SK-N-SH treated with all-trans-retinoic acid at 6 μM for 48 hours (cell line): Measurements from ENCODE around the gene FCGR3B.
"Not testable (repeated sequence)": the region's sequence is repeated elsewhere in the genome, so short reads cannot be mapped to it uniquely, and the experiment has no call there.

Experiments
- BACH2 ChIP-seq: fragments of 250-450 bp; sonication (Bioruptor Pico); IDR thresholded peaks from 2 replicates; pipeline ENCODE4 v1.9.0; 2021; ENCODE audit warnings: mild to moderate bottlenecking, borderline replicate concordance
- CREB5 ChIP-seq: fragments of 250-450 bp; sonication (Bioruptor Pico); IDR thresholded peaks from 2 replicates; pipeline ENCODE4 v1.5.1; 2020; ENCODE audit warnings: low read depth, mild to moderate bottlenecking, moderate library complexity
- GLIS3 ChIP-seq: fragments of 250-450 bp; sonication (Bioruptor Pico); IDR thresholded peaks from 2 replicates; pipeline ENCODE4 v1.5.0; 2020; ENCODE audit warnings: mild to moderate bottlenecking, moderate library complexity
- TF ChIP-seq, protein P1 (sequence below): fragments of 250-450 bp; sonication (Bioruptor Pico); IDR thresholded peaks from 2 replicates; pipeline ENCODE4 v1.8.0; 2020; ENCODE audit warnings: mild to moderate bottlenecking, moderate library complexity, borderline replicate concordance

DNA sequence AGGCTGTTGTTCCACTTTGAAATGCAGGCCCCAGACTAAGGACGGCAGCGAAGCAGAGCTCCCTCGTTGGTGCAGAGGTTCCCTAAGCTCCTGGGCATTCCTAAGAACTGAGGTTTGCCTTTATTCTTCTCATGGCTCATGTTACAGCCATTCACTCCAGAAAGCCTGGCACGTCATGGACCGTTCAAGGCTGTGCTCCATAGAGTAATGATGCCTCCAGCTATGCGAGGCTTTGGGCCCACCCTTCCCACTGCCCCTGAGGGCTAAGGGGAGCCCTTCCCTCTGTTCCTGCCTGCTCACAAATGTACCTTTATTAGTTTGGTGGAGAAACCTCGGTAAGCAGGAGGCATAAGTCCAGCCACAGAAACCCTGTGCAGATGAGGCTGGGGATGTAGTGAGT, 42.5 kb upstream of the FCGR3B start:
- TF ChIP-seq, protein P1, sequence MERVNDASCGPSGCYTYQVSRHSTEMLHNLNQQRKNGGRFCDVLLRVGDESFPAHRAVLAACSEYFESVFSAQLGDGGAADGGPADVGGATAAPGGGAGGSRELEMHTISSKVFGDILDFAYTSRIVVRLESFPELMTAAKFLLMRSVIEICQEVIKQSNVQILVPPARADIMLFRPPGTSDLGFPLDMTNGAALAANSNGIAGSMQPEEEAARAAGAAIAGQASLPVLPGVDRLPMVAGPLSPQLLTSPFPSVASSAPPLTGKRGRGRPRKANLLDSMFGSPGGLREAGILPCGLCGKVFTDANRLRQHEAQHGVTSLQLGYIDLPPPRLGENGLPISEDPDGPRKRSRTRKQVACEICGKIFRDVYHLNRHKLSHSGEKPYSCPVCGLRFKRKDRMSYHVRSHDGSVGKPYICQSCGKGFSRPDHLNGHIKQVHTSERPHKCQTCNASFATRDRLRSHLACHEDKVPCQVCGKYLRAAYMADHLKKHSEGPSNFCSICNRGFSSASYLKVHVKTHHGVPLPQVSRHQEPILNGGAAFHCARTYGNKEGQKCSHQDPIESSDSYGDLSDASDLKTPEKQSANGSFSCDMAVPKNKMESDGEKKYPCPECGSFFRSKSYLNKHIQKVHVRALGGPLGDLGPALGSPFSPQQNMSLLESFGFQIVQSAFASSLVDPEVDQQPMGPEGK (CRISPR knock-in tag), result not testable (repeated sequence)
- not testable (repeated sequence) for TF ChIP-seq CREB5 (CRISPR knock-in tag); GLIS3; BACH2
